Right hindlimb (tissue), 1 donor: ENCODE results near the gene CROCC2.

Experiments used
- DNase-seq: peaks from one replicate; pipeline ENCODE4 v3.0.0-alpha.2; 2018

Gene CROCC2

DNA sequence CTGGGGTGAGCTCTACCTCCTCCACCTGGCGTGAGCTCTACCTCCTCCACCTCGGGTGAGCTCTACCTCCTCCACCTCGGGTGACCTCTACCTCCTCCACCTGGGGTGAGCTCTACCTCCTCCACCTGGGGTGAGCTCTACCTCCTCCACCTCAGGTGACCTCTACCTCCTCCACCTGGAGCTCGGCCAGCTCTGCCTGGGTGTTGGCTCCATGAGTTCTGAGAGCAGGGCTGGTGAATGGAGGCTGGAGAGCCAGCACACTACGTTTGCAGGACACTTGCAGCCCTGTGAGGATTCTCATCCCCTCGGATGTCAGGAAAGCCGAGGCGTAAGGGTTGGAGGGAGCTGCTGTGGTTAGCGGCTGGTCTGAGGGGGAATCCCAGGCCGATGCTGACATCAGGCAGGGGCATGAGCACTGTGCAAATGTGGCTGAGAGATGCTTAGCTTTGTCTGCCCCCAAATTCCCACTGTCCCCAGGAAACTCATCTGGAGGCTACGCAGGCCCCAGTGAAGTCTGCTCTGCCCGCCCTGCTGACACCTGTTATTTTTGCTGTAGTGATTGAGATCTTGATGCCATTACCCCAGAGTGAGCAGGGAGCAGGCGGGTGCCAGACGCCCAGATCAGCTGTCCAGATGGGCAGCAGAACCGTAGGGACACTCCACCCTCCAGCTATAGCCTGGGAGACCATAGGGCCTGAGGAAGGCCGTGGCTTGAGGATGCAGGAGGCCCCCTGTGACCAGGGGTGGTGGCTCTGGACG, 3.3 kb downstream of the CROCC2 start:
- DNase-seq: no peak

DNA sequence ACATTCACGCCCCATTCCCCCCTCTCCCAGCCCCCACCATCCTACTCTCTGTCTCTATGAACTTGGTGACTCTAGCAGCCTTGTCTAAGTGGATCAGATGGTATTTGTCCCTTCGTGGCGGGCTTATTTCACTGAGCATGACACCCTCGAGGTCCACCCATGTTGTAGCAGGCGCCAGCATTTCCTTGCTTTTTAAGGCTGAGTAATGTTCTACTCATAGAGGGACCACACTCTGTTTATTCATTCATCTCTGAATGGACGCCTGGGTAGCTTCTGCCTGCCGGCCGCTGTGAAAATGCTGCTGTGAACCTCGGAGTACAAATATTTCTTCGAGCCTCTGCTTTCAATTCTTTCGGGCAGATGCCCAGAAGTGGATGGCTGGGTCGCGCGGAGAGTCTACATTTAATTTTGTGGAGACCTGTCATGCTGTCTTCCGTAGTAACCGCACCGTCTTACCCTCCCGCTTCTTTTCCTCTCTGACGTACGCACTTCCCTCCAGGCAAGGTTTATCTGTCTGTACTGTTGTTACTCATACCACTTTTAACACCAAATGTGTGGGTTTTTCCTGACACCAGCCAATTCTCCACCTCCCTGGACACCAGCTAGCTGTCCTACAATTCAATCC, 5.6 kb downstream of the CROCC2 start:
- DNase-seq: no peak

- DNase-seq: no peak
Measured at GRCh38 chr2:240912878-240913809, 7.0 kb downstream of the CROCC2 start.

DNA sequence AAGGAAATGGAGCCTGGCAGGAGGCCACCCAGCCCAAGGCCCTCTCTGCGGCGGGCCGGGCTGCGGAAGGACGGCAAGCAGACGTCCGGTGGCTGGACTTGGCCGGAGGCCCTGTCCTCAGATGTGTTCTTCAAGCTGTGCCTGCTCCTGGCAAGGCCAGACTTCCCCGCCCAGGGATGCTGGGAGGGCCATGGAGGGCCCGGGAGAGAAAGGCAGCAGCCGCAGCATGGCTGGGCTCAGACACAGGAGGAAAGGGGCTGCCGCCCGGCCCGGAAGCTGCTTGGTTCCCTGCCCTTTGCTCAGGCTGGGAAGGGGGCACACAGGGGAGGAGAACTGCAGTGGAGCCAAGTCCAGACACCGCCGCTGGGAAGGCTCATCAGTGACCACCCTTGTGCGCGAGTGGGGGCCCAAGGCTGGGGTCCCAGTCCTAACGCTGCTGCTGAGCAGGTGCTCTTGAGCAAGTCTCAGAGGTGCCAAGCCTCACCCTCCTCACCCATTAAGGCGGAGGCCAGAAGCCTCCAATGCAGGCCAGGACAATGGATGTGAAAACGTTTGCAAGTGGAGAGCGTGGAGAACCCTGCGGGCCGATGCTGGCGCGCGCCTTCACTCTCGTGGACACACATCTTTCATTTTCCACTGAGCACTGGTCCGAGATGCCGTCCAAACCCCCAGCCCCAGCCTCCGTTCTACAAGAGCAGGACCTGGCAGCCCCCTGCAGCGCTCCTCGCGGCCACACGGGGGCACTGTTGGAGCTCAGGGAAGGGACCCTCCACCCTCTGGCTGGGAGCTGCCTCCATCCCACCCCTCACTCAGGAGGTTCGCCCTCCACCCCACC, 7.9 kb downstream of the CROCC2 start:
- peak; percentile 84 for DNase-seq

- DNase-seq: peak; percentile 24
Measured at GRCh38 chr2:240914645-240915525, 8.7 kb downstream of the CROCC2 start.

DNA sequence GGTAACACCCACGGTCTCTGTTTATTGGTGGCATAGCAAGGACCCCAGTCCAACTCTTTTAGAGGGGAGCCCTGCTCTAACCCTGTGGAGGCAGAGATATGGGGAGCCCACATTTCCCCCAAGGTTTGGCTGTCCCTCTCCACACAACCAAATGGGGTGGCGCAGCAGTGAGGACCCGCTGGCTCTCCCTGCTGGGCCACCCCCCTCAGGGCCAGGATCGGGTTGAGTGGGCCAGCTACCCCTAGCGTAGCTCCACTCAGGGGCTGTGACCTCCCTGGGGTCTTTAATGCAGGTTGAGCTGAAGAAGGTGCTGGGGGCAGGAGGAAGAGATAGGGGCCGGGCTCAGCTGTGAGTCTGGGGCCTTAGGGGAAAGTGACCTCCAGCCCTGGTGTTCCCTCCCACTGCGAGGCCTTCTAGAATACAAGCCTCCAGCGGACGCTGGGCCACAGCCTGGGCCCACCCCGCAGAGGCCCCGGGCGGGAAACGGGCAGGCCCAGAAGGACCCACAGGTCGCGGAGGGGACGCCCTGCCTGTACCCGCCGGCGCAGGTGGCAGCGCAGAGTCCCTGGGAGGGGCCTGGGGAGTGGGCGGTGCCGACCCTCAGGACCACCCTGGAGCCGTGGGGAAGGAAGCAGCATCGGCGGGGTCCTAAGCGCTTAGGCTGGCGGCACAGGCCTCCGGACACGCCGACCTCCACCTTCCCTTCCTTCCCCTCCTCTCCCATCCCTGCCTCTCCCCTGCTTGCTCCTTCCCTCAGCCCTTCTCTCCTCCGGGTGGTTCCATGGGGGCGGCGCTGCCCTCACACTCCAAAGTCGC, 9.6 kb downstream of the CROCC2 start:
- peak; percentile 33 for DNase-seq

GRCh38 chr2:240916571-240917008, 10.5 kb downstream of the CROCC2 start:
- DNase-seq: peak; percentile 80

- DNase-seq: peak; percentile 35
Measured at GRCh38 chr2:240917009-240917683, 11.0 kb downstream of the CROCC2 start.

GRCh38 chr2:240917684-240918257, 11.6 kb downstream of the CROCC2 start:
- peak; percentile 27 for DNase-seq

GRCh38 chr2:240918258-240919091, 12.3 kb downstream of the CROCC2 start:
- DNase-seq: peak; percentile 16

DNA sequence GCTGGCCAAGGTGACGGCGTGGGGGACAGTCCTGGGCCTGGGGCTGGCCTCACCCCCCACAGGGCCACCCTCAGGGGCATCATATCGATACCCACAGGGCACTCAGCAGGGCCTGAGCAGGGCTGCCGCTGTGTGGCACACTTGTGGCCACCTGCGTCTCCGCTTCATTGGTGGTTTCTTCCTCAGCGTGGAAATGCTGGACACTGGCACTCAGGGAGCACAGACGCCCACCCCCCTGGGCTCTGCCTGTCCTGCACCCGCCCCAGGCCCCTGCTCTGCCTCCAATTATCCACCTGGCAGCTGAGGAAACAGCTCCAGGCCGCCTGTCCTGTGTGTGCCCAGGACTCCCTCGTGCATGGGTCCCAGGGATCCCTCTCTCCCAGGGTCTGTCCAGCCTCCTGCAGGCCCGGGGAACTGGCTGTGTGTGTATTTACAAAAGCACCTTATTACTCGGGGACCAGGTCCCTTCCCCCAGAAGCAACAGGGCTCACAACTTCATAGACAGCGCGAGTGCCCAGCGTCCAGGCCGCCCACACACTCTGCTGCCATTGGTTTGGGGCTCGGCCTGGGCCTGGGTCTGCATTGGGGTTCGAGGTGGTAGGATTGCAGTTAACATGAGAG, 13.1 kb downstream of the CROCC2 start:
- peak; percentile 17 for DNase-seq

GRCh38 chr2:240919786-240920782, 13.9 kb downstream of the CROCC2 start:
- DNase-seq: no peak

DNA sequence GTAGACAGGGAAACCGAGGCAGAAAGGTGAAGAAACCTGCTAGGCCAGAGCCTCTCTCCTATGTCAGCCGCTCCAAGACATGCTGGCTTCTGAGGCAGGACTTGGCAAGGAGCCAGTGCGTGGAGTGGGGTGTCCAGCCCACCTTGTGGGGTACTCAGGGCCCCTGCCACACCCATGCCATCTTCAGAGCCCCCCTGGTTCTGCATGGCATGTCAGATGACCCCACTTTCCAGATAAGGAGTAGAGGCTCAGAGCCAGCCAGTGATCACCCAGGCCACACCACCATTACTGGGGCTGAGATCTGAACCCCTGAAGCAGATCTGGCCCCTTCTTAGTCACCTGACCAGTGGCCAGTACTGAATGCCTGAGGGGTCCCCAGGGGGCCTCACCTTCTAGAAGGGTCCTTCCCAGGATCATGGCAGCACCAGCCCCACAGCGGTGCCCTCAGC, 14.7 kb downstream of the CROCC2 start:
- DNase-seq: peak; percentile 11

DNA sequence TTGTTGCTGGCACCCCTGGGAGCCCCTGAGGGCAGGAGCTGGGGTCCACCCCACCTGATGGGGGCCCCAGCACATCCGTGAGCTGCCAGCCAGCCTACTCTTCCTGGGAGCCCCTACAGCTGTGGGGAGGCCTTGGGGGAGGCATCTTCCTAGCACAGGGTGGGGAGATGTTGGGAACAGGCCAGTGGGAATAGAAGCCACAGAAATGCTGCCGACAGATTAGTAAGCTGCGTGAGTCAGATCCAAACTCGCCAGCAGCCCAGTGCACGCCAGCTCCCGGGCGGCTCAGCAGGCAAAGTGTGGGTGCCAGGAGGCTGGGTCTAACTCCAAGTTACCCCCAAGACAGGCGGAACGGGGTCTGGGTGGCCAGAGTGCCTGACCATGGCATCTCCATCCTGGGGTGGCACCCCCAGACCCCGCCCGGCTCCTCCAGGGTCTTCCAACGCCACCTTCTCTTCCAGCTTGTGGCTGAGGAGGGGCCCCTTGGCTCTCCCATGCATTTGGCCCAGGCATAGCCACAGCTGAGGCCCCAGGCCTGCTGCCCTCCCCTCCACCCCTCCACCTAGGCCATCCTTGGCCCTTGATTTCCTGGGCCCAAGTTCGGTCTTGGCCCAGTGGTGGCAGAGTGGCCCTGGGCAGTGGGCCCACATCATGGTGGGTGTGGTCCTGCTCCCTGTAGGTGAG, 15.3 kb downstream of the CROCC2 start:
- peak; percentile 37 for DNase-seq

GRCh38 chr2:240921995-240922244, 15.8 kb downstream of the CROCC2 start:
- no peak for DNase-seq

DNA sequence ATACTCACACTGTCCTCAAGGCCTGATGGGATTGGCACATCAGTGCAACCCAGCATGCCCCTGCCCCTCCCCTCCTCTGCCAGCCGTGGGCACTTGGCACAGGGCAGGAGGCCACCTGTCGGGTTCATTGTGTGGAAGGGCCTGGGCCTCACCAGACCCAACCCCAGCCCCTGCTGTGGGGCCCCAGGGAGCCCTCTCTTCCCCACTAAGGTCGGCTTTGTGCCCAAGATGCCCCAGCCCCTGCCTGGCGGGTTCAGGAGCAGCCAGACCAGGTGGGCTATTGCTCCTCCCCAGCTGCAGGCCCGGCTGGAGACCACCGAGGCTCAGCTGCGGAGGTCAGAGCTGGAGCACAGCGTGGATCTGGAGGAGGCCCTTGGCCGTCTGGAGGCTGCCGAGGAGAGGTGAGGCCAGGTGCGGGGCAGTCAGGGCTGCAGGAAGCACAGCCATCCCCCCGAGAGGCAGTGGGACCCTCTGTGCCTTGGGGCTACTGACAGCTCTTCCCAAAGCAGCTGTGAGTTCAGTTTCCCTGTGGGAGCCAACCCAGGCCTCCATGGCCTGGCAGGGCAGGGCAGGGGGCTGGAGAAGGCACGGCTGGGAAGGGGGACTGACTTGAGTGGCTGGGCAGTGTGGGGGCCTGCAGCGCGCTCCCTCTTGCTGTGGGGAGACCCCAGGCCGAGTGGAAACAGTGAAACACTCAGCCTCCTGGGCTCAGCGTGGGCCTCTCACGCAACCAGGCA, 16.3 kb downstream of the CROCC2 start:
- DNase-seq: peak; percentile 18
